Activated T-cell treated with anti-CD3 and anti-CD28 coated beads, Interleukin-2, amount 50 U/mL, for 24 hours (primary cell): ENCODE data around the gene FAM163B.

Source experiments
- DNase-seq: peaks from one replicate; pipeline ENCODE4 v3.0.0-alpha.2; 2020
- H3K27ac Mint-ChIP-seq: 2 replicates; pipeline ENCODE4 v1.8.0; 2020; ENCODE audit warnings: mild to moderate bottlenecking, mixed read lengths
- H3K27me3 Mint-ChIP-seq: 2 replicates; pipeline ENCODE4 v1.8.0; 2020; ENCODE audit warnings: mixed read lengths
- H3K36me3 Mint-ChIP-seq: 2 replicates; pipeline ENCODE4 v1.8.0; 2020; ENCODE audit warnings: low read depth, mixed read lengths
- H3K4me1 Mint-ChIP-seq: 2 replicates; pipeline ENCODE4 v1.8.0; 2020; ENCODE audit warnings: low read depth, mixed read lengths
- H3K4me3 Mint-ChIP-seq: 2 replicates; pipeline ENCODE4 v1.8.0; 2020; ENCODE audit warnings: mild to moderate bottlenecking, moderate library complexity, mixed read lengths
- H3K9me3 Mint-ChIP-seq: 2 replicates; pipeline ENCODE4 v1.8.0; 2020; ENCODE audit warnings: mixed read lengths

FAM163B gene

GRCh38 chr9:133643362-133643755 is 34.2 kb upstream of the FAM163B start:
- H3K4me1 Mint-ChIP-seq: no peaks in the 10 kb centered on the region

GRCh38 chr9:133642708-133643361 is 33.6 kb upstream of the FAM163B start:
- Mint-ChIP-seq H3K4me1 (no peaks in the 10 kb centered on the region), H3K36me3 (no peaks in the 10 kb centered on the region), H3K27me3 (no peaks in the 10 kb centered on the region), H3K27ac (no peak overlapping the region), H3K4me3 (no peak overlapping the region), H3K9me3 (no peaks in the 10 kb centered on the region)
- DNase-seq: no peak

More at GRCh38 chr9:133643362-133643755, 34.2 kb upstream of the FAM163B start:
- Mint-ChIP-seq H3K27ac (no peak overlapping the region), H3K9me3 (no peaks in the 10 kb centered on the region), H3K27me3 (no peaks in the 10 kb centered on the region), H3K36me3 (no peaks in the 10 kb centered on the region), H3K4me3 (no peak overlapping the region)
- no peak for DNase-seq

GRCh38 chr9:133641861-133642595 is 32.8 kb upstream of the FAM163B start:
- Mint-ChIP-seq H3K4me1 (no peaks in the 10 kb centered on the region), H3K9me3 (no peaks in the 10 kb centered on the region), H3K36me3 (no peaks in the 10 kb centered on the region), H3K27ac (no peak overlapping the region), H3K27me3 (no peaks in the 10 kb centered on the region), H3K4me3 (no peak overlapping the region)
- no peak for DNase-seq

DNA sequence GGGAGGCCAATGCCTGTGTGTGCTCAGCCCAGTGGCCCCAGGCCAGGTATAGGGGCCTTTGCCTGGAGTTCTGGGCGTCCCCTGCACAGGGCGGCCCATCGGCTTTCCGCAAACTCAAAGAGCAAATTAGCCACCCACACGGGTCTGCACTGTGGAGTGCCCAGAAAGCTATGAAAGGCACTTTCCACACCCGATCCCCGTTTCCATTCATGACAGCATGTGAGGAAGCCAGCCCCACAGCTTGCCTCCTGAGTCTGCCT is 32.1 kb upstream of the FAM163B start:
- H3K4me3 Mint-ChIP-seq: no peak overlapping the region
- H3K27me3 Mint-ChIP-seq: no peaks in the 10 kb centered on the region
- no peaks in the 10 kb centered on the region for H3K36me3 Mint-ChIP-seq
- H3K9me3 Mint-ChIP-seq: no peaks in the 10 kb centered on the region
- DNase-seq: no peak
- H3K27ac Mint-ChIP-seq: no peak overlapping the region
- H3K4me1 Mint-ChIP-seq: no peaks in the 10 kb centered on the region

DNA sequence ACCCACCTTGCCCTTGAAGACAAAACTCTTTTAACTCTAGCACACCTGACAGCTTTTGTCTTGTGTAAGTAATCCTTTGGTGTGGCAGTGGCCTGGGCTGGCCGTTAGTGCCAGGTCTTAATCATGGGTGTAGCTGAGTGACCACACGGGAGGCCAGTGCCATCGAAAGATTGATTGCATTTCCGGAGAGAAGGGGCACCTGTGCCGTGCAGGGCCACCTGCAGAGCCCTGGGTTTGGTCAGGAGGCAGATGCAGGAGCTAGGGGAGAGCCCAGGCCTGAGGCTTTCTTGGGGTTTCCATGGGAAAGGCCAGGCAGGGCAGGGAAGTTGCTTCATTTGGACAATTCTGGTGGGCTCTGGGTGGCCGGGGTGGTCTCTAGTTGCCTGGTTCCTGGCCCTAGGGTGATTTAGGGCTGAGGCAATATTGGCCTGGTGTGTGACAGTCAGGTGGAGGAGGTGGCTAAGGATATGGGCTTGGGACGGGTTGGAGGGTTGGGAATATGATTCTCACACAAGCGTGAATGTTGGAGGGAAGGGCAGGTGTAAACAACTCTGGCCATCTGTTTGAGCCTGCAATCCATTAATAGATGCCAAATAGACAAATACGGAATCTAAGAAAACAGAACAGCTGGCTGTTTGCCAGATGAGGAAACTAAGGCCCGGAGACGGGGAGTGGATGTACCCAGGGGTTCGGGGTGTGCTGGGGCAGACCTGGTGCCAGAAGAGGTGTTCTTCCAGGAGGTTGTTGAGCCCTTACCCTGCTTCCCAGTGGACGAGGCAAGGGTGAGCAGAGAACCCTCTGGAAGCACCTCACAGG is 31.6 kb upstream of the FAM163B start:
- Mint-ChIP-seq H3K27me3 (no peaks in the 10 kb centered on the region), H3K36me3 (no peaks in the 10 kb centered on the region), H3K4me1 (no peaks in the 10 kb centered on the region), H3K27ac (no peak overlapping the region), H3K9me3 (no peaks in the 10 kb centered on the region), H3K4me3 (no peak overlapping the region)
- no peak for DNase-seq

GRCh38 chr9:133640160-133640559 is 31.0 kb upstream of the FAM163B start:
- Mint-ChIP-seq H3K27ac (no peak overlapping the region), H3K4me1 (no peaks in the 10 kb centered on the region), H3K9me3 (no peaks in the 10 kb centered on the region), H3K27me3 (no peaks in the 10 kb centered on the region), H3K36me3 (no peaks in the 10 kb centered on the region), H3K4me3 (no peak overlapping the region)
- DNase-seq: no peak

DNA sequence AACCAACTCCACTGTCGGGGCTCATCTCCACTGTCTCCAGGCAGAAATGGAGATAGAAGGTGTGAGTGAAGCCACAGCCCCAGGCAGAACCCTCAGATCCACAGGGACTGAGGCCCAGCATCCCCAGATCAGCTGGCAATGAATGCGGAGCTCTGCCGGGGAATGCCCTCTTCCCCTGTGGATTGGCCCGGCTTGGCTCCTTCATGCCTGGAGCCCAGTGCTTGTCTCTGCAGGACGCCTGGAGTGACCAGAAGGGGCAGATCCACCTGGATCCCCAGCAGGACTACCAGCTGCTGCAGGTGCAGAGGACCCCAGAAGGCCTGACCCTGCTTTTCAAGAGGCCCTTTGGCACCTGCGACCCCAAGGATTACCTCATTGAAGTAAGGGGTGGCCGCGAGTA is 30.4 kb upstream of the FAM163B start:
- Mint-ChIP-seq H3K4me3 (no peak overlapping the region), H3K9me3 (no peaks in the 10 kb centered on the region), H3K27ac (no peak overlapping the region), H3K4me1 (no peaks in the 10 kb centered on the region), H3K27me3 (no peaks in the 10 kb centered on the region), H3K36me3 (no peaks in the 10 kb centered on the region)
- no peak for DNase-seq

GRCh38 chr9:133638711-133639110 is 29.5 kb upstream of the FAM163B start:
- Mint-ChIP-seq H3K4me3 (no peak overlapping the region), H3K27ac (no peak overlapping the region), H3K36me3 (no peaks in the 10 kb centered on the region), H3K9me3 (no peaks in the 10 kb centered on the region), H3K4me1 (no peaks in the 10 kb centered on the region), H3K27me3 (no peaks in the 10 kb centered on the region)
- DNase-seq: no peak

GRCh38 chr9:133638076-133638475 is 28.9 kb upstream of the FAM163B start:
- H3K4me3 Mint-ChIP-seq: no peak overlapping the region
- H3K27me3 Mint-ChIP-seq: no peaks in the 10 kb centered on the region

GRCh38 chr9:133637451-133638055 is 28.4 kb upstream of the FAM163B start:
- Mint-ChIP-seq H3K9me3 (no peaks in the 10 kb centered on the region), H3K36me3 (no peaks in the 10 kb centered on the region), H3K27me3 (no peaks in the 10 kb centered on the region), H3K4me3 (no peak overlapping the region), H3K4me1 (no peaks in the 10 kb centered on the region), H3K27ac (no peak overlapping the region)
- DNase-seq: no peak

More at GRCh38 chr9:133638076-133638475, 28.9 kb upstream of the FAM163B start:
- no peaks in the 10 kb centered on the region for H3K36me3 Mint-ChIP-seq
- H3K4me1 Mint-ChIP-seq: no peaks in the 10 kb centered on the region
- H3K9me3 Mint-ChIP-seq: no peaks in the 10 kb centered on the region
- DNase-seq: no peak
- no peak overlapping the region for H3K27ac Mint-ChIP-seq

- H3K36me3 Mint-ChIP-seq: no peaks in the 10 kb centered on the region
- H3K9me3 Mint-ChIP-seq: no peaks in the 10 kb centered on the region
- DNase-seq: no peak
- H3K27me3 Mint-ChIP-seq: no peaks in the 10 kb centered on the region
- no peaks in the 10 kb centered on the region for H3K4me1 Mint-ChIP-seq
- no peak overlapping the region for H3K4me3 Mint-ChIP-seq
- H3K27ac Mint-ChIP-seq: no peak overlapping the region
Observed at GRCh38 chr9:133636902-133637301, 27.7 kb upstream of the FAM163B start.

- no peaks in the 10 kb centered on the region for H3K27me3 Mint-ChIP-seq
- H3K27ac Mint-ChIP-seq: no peak within 1 kb of the TSS
- H3K4me1 Mint-ChIP-seq: no peaks in the 10 kb centered on the region
- H3K9me3 Mint-ChIP-seq: no peaks in the 10 kb centered on the region
- no peak for DNase-seq
- no peak within 1 kb of the TSS for H3K4me3 Mint-ChIP-seq
- no peaks in the 10 kb centered on the region for H3K36me3 Mint-ChIP-seq
Observed at GRCh38 chr9:133635533-133636531, 26.6 kb upstream of the FAM163B start, which contains the start of gene DBH. TSS of gene DBH (plus strand) at chr9:133636363. CDS start at chr9:133636372, 9 bp downstream.

GRCh38 chr9:133635098-133635497 is 25.9 kb upstream of the FAM163B start:
- H3K36me3 Mint-ChIP-seq: no peaks in the 10 kb centered on the region
- no peaks in the 10 kb centered on the region for H3K4me1 Mint-ChIP-seq
- no peak for DNase-seq
- no peaks in the 10 kb centered on the region for H3K27me3 Mint-ChIP-seq
- no peak overlapping the region for H3K4me3 Mint-ChIP-seq
- no peaks in the 10 kb centered on the region for H3K9me3 Mint-ChIP-seq
- H3K27ac Mint-ChIP-seq: no peak overlapping the region
